Measurements from ENCODE around the gene CCNI. TPM values are rescaled to one million over a fixed set of nuclear protein-coding genes. Genes with fewer than 3 reads are reported as not detected.

CCNI gene, protein sequence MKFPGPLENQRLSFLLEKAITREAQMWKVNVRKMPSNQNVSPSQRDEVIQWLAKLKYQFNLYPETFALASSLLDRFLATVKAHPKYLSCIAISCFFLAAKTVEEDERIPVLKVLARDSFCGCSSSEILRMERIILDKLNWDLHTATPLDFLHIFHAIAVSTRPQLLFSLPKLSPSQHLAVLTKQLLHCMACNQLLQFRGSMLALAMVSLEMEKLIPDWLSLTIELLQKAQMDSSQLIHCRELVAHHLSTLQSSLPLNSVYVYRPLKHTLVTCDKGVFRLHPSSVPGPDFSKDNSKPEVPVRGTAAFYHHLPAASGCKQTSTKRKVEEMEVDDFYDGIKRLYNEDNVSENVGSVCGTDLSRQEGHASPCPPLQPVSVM
- total RNA-seq = 100 to 1,000 TPM; 257 to 265 TPM
- 100 to 1,000 TPM; 317 to 389 (median 366) TPM for polyA plus RNA-seq (ENCODE audit: insufficient read length in 6 of 6)
- long read RNA-seq, donor 1, transcript CCNI-201 (7 exons, 2,772 nt) = major isoform, 159 of 328 reads
- long read RNA-seq, donor 1, transcript CCNI-209 (2 exons, 390 nt) = minor isoform, 16 of 328 reads
- long read RNA-seq, donor 1, partial matches to known transcripts = 111 of 328 reads
- long read RNA-seq, donor 1, other reads (novel, unspliced or antisense) = 42 of 328 reads
- long read RNA-seq, donor 2, transcript CCNI-209 (2 exons, 390 nt) = minor isoform, 15 of 238 reads
- long read RNA-seq, donor 2, transcript CCNI-201 (7 exons, 2,772 nt) = major isoform, 164 of 238 reads
- long read RNA-seq, donor 2, partial matches to known transcripts = 49 of 238 reads
- long read RNA-seq, donor 2, other reads (novel, unspliced or antisense) = 9 of 238 reads
- long read RNA-seq, donor 3, transcript CCNI-201 (7 exons, 2,772 nt) = major isoform, 68 of 69 reads
- long read RNA-seq, donor 3, partial matches to known transcripts = 0 of 69 reads
- long read RNA-seq, donor 3, other reads (novel, unspliced or antisense) = 0 of 69 reads
- long read RNA-seq, donor 4, transcript CCNI-201 (7 exons, 2,772 nt) = major isoform, 63 of 91 reads
- long read RNA-seq, donor 4, partial matches to known transcripts = 12 of 91 reads
- long read RNA-seq, donor 4, other reads (novel, unspliced or antisense) = 16 of 91 reads
- long read RNA-seq, donor 5, transcript CCNI-209 (2 exons, 390 nt) = minor isoform, 6 of 183 reads
- long read RNA-seq, donor 5, transcript CCNI-201 (7 exons, 2,772 nt) = major isoform, 104 of 183 reads
- long read RNA-seq, donor 5, partial matches to known transcripts = 63 of 183 reads
- long read RNA-seq, donor 5, other reads (novel, unspliced or antisense) = 10 of 183 reads
- long read RNA-seq, donor 6, transcript CCNI-201 (7 exons, 2,772 nt) = major isoform, 50 of 386 reads
- long read RNA-seq, donor 6, partial matches to known transcripts = 314 of 386 reads
- long read RNA-seq, donor 6, other reads (novel, unspliced or antisense) = 21 of 386 reads
- long read RNA-seq, donor 7, transcript CCNI-201 (7 exons, 2,772 nt) = major isoform, 30 of 32 reads
- long read RNA-seq, donor 7, partial matches to known transcripts = 0 of 32 reads
- long read RNA-seq, donor 7, other reads (novel, unspliced or antisense) = 0 of 32 reads
- long read RNA-seq, donor 8, transcript CCNI-209 (2 exons, 390 nt) = minor isoform, 10 of 170 reads
- long read RNA-seq, donor 8, transcript CCNI-201 (7 exons, 2,772 nt) = major isoform, 119 of 170 reads
- long read RNA-seq, donor 8, partial matches to known transcripts = 41 of 170 reads
- long read RNA-seq, donor 8, other reads (novel, unspliced or antisense) = 0 of 170 reads
- long read RNA-seq, donor 9 = 0 reads
- long read RNA-seq, donor 10, transcript CCNI-201 (7 exons, 2,772 nt) = major isoform, 29 of 41 reads
- long read RNA-seq, donor 10, partial matches to known transcripts = 8 of 41 reads
- long read RNA-seq, donor 10, other reads (novel, unspliced or antisense) = 4 of 41 reads
- long read RNA-seq, donor 11, transcript CCNI-201 (7 exons, 2,772 nt) = major isoform, 220 of 390 reads
- long read RNA-seq, donor 11, transcript CCNI-209 (2 exons, 390 nt) = minor isoform, 15 of 390 reads
- long read RNA-seq, donor 11, partial matches to known transcripts = 132 of 390 reads
- long read RNA-seq, donor 11, other reads (novel, unspliced or antisense) = 22 of 390 reads
- long read RNA-seq, donor 12, transcript CCNI-201 (7 exons, 2,772 nt) = major isoform, 113 of 159 reads
- long read RNA-seq, donor 12, transcript CCNI-209 (2 exons, 390 nt) = minor isoform, 13 of 159 reads
- long read RNA-seq, donor 12, partial matches to known transcripts = 33 of 159 reads
- long read RNA-seq, donor 12, other reads (novel, unspliced or antisense) = 0 of 159 reads

DNA sequence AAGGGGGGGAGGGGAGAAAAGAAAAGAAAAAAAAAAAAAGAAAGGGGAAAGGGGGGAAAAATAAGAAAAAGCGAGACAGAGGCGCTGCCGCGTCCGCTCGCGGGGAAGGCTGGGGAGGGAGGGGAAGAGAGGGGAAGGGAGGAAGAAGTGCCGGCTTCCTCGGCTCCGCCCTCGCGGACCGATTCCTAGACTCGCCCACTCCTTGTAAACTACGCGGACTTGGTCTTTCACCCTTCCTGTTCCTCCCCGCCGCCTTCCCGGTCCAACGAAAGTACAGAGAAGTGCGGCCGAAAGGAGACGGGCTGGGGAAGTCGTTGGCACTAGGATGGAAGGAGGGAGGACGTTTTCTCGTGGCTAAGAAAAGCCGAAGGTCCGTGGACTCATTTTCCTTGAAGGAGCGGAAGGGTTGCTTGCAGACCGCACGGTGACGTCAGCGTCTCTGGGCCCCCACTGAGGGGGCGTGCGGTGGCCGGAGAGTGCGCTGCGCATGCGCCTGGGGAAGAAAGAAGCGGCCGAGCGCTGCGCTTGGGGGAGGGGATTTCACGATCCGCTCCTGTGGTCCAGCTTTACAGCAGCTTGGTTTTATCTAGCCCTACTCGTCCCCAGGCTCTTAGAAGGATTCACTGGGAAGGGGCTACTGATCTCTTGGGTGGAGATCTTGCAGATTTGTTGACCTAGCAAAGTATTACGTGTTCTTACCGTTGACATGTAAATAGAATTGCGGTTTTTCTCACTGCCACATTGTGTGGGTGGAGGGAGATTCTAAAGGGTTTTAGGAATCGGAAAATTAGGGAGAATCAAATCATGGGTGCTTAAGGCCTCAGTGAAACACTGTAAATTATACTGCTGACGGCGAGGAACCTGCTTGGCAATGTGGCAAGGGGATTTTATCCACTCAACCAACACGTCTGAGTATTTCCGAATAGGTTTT lies at the start of gene CCNI:
Gene CCNI, minus strand, starts transcription at position 121 of the 931 bp plus-strand sequence. CDS start 9,627 bp downstream, outside the sequence.
- H3K36me3 ChIP-seq = no peaks in the 10 kb centered on the region
- H3K27me3 ChIP-seq = no peaks in the 10 kb centered on the region
- H3K27ac ChIP-seq = peak within 1 kb of the TSS; percentile 99 to 100
- peak within 1 kb of the TSS; percentile 72 to 78 for H3K4me3 ChIP-seq
- peaks cover 13 to 56% of the 10 kb centered on the region in 2 donors for H3K4me1 ChIP-seq
- TF ChIP-seq, protein P1, sequence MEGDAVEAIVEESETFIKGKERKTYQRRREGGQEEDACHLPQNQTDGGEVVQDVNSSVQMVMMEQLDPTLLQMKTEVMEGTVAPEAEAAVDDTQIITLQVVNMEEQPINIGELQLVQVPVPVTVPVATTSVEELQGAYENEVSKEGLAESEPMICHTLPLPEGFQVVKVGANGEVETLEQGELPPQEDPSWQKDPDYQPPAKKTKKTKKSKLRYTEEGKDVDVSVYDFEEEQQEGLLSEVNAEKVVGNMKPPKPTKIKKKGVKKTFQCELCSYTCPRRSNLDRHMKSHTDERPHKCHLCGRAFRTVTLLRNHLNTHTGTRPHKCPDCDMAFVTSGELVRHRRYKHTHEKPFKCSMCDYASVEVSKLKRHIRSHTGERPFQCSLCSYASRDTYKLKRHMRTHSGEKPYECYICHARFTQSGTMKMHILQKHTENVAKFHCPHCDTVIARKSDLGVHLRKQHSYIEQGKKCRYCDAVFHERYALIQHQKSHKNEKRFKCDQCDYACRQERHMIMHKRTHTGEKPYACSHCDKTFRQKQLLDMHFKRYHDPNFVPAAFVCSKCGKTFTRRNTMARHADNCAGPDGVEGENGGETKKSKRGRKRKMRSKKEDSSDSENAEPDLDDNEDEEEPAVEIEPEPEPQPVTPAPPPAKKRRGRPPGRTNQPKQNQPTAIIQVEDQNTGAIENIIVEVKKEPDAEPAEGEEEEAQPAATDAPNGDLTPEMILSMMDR (IDR thresholded peaks at IDR 0.05) = no peak
- ATAC-seq (peak; percentile 95), DNase-seq (peak; percentile 97 to 100 (median 98))
- intact Hi-C loops (cut with DNase I) = no loop called here
- H3K9me3 ChIP-seq = no peaks in the 10 kb centered on the region

DNA sequence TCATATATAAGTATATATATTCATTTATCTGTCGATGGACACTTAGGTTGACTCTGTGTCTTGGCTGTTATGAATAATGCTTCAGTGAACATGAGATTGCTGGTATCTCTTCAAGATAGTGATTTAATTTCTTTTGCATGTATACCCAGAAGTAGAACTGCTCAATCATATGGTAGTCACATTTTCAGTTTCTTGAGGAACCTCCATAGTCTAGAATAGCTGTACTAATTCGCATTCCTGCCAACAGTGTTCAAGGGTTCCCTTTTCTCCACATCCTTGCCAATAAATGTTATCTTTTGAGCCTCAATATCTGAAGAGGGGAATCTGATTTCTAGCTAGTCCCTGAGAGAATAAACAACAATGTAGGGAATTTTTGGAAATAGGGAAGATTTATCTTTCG lies 48.8 kb upstream of the CCNI start:
- no peak for ATAC-seq
- H3K27ac ChIP-seq = no peak overlapping the region
- TF ChIP-seq, protein P1 (IDR thresholded peaks at IDR 0.05) = no peak
- no peaks in the 10 kb centered on the region for H3K9me3 ChIP-seq
- intact Hi-C loops (cut with DNase I) = no loop called here
- no peak overlapping the region for H3K4me3 ChIP-seq
- H3K4me1 ChIP-seq = peaks cover 0 to 22% of the 10 kb centered on the region in 2 donors
- no peaks in the 10 kb centered on the region for H3K36me3 ChIP-seq
- no peaks in the 10 kb centered on the region for H3K27me3 ChIP-seq
- no peak for DNase-seq

DNA sequence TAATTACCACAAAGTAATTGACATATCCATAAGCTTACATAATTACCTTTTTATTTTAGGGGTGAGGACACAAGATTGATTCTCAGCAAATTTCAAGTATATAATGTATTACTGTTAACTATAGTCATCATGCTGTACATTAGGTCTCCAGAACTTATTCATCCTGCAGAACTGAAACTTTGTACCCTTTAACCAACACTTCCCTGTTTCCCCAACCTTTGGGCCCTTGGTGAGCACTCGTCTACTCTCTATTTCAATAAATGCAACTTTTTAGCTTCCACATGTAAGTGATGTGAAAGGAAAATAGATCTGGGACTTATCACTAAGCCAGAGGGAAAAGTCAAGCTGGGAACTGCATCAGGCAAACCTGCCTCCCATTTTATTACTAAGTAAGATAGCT lies 47.6 kb upstream of the CCNI start:
- no peaks in the 10 kb centered on the region for H3K36me3 ChIP-seq
- no peak overlapping the region for H3K4me3 ChIP-seq
- intact Hi-C loops (cut with DNase I) = no loop called here
- TF ChIP-seq, protein P1 (IDR thresholded peaks at IDR 0.05) = no peak
- no peaks in the 10 kb centered on the region for H3K27me3 ChIP-seq
- no peak for ATAC-seq
- no peaks in the 10 kb centered on the region for H3K9me3 ChIP-seq
- H3K27ac ChIP-seq = no peak overlapping the region
- DNase-seq = no peak
- H3K4me1 ChIP-seq = peaks cover 0 to 22% of the 10 kb centered on the region in 2 donors

All from left lung (tissue), 14 donors.